GM19025 (cell line): ENCODE measurements around the gene UNC79.

Experiments used
- ATAC-seq: cut with Tn5 transposase; IDR thresholded peaks from one replicate; pipeline ENCODE4 v1.9.1; 2021; ENCODE audit warnings: mild to moderate bottlenecking, low read depth, moderate library complexity; ENCODE audit not compliant: unreplicated experiment

Gene UNC79

GRCh38 chr14:93648440-93649168 is 217.9 kb downstream of the UNC79 start:
- no peak for ATAC-seq

DNA sequence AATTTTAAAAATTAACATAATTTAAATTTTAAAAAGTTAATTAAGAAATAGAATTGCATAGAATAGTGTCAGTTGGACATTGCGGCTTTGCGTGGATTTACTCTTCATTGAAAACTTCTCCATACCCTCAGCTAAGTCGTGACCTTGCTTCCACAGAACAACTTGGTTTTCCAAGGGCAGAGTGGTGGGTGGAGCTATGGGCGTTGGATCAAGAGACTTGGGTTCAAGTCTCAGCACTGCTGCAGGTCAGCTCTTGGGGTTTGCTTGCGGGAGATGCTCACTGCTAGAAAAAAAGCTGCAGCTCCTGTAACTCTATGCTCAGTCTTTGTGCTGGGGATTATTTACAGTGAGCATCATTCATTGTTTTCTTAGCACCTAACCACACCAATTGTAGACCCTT is 223.9 kb downstream of the UNC79 start:
- no peak for ATAC-seq

- ATAC-seq = no peak
These were observed 224.5 kb downstream of the UNC79 start for GRCh38 chr14:93655078-93655750.

- ATAC-seq = no peak
These were observed 227.1 kb downstream of the UNC79 start for GRCh38 chr14:93657875-93658274.

GRCh38 chr14:93663317-93663716 is 232.6 kb downstream of the UNC79 start:
- ATAC-seq = no peak

- no peak for ATAC-seq
These were observed 234.4 kb downstream of the UNC79 start for GRCh38 chr14:93665169-93665568.

- no peak for ATAC-seq
These were observed 238.9 kb downstream of the UNC79 start for GRCh38 chr14:93669632-93670031.

GRCh38 chr14:93674343-93674742 is 243.6 kb downstream of the UNC79 start:
- ATAC-seq = no peak

DNA sequence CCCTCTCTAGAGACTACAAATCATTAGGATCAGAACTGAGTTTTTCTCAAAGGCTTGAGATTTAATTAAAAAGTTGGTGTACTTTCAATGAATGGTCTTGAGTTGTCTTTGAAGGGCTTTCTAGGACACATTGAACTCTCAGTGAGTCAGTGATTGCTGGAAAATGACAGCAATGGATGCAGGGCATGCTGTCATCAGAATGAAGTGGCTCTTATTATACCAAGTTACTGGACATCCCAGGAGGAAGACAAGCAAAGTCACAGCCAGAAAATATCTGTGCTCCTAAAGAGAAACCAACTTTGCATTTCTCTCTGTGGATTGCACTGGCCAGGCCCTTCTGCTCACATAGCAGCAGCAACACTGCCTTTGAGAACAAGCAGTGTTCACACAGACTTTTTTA is 244.9 kb downstream of the UNC79 start:
- no peak for ATAC-seq

DNA sequence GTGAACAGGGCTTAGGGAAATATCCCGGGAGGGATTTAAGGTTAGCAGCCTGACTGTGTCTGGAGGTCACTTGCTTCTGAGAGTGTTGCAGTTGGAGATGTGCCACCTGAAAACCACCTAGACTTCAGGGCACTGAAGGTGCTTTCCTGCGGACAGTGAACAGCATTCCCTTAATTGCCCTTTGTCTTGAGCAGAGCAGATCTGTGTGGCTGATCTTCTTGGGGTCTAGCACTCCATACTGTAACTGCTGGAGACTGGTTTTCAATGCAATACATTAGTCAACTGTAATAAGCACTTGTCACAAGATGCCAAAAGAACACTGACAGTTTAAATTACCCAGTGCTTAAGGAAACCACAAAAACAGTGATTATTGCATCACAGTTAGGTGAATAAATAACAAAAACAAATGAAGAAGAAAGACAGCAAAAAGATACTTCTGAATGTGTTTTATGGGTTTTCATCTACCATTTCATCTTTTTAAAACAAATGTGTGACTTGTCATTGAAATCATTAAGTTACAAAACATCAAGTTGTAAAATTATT is 245.7 kb downstream of the UNC79 start:
- no peak for ATAC-seq

DNA sequence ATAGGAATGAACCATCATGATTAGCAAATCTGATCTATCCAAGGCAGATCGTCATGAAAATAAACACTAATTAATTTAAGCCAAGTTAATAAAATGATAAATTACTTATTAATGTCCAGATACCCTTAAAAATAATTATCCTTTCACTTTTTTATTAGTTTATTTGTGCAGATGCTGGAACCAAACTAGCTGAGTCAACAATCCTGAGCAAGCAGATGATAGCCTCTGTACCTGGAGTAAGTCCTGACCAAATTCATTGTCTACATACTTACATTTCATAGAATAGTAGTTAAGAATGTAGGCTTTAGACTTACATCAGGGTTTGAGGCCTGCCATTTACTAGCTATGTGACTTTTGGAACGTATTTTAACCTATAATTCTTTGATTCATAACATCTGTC is 251.7 kb downstream of the UNC79 start:
- no peak for ATAC-seq

DNA sequence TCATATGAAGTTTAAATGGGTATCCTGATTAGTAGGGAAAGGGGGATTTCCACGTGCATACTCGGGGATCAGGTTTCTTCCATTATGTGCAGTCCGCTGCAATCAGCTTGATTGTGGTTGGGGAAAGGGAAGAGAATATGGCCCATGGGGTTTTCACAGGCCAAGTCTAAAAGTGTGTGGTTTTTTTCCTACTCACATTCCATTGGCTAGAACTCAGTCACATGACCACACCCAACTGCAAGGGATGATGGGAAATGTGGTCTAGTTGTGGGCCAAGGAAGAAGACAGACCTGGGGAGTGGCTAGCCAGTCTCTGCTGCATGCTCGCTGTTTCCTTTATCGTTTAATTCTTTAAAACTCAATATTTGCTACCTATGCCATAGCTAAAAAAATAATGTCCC is 252.5 kb downstream of the UNC79 start:
- no peak for ATAC-seq

DNA sequence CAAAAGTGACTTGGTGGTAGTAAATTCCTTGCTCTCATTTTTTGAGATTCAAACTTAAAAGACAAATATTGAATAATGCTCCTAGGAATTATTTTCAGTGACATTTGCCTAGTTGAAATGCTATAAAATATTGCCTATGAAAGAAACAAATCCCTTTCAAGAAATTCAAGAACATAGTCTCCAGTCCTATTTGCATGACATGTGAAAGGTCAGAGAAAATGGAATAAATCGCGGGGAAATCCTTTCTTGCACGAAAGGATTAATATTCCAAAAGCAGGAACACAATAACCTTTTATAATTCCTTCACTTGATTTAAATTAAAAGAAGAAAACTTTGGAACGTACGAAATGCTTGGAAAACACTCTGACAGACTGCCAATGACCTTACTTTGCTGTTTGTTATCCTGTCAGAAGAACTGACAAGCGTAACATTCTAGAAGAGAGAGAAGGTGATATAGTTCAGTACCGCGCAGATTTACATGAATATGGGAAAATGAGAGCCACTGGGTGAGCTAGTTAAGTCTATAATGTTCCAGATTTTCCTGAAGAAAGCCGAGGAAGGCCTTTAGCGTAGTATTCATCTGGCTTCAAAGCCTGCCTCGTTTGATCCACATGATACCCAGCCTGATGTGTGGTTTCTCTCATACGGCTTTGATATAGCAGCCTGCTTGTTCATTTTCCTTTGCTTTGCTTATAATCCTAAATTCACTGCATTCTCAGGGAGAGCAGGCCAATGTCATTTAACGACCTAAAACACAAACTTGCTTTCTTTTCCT is 254.6 kb downstream of the UNC79 start:
- no peak for ATAC-seq

- no peak for ATAC-seq
These were observed 255.5 kb downstream of the UNC79 start for GRCh38 chr14:93686268-93686667.

DNA sequence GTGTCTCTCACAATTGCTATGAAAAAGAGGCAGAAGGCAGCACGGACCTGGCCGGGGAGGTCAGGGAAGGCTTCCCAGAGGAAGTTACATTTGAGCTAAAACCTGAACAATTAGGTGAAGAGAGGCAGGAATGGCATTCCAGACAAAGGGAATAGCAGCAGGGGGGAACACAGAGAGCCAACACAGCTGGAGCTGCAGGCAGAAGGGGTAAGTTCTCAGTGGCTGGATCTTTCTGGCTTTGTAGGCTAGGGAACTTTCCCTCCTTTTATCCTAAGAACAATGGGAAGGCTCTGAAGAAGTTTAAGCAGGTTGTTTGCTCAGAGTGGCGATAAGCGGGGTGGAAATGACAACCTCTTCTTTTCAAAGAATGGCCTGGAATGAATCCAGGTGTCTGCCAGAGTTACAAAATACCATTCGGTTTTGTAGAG is 257.5 kb downstream of the UNC79 start:
- no peak for ATAC-seq

DNA sequence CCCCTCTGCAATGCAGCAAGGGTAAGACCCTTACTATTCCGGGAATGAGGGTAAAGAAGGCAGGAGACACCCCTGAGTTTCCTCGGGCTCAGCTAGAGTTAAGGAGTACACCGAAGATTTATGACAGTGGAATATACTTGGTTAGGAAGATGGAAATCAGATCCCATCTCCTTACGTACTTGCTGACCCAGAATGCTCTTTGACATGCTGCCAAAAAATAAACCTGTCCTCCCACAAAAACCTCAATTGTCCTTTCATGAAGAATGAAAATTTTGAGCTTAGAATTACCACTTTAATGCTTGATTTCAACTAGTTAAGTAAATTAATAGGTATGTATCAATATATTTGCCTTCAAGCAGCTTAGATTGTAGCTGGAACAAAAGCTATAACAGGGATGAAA is 258.1 kb downstream of the UNC79 start:
- no peak for ATAC-seq

DNA sequence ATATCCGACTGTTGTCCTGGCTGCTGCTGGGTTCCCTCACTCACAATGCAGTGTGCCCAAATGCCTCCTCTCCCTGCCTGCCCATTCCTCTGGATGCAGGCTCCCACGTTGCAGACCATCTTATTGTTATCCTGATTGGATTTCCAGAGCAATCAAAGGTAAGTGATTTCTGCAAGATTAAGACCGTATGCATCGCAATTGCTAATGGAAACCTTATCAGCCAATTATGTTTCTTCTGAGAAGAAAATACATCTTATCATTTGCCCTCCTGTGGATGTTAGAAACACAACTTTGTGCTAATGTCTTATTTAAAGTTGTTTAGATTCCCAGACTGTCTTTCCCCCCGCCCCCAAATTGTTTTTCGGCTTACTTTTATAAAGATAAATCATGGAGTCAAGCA is 259.4 kb downstream of the UNC79 start:
- no peak for ATAC-seq

DNA sequence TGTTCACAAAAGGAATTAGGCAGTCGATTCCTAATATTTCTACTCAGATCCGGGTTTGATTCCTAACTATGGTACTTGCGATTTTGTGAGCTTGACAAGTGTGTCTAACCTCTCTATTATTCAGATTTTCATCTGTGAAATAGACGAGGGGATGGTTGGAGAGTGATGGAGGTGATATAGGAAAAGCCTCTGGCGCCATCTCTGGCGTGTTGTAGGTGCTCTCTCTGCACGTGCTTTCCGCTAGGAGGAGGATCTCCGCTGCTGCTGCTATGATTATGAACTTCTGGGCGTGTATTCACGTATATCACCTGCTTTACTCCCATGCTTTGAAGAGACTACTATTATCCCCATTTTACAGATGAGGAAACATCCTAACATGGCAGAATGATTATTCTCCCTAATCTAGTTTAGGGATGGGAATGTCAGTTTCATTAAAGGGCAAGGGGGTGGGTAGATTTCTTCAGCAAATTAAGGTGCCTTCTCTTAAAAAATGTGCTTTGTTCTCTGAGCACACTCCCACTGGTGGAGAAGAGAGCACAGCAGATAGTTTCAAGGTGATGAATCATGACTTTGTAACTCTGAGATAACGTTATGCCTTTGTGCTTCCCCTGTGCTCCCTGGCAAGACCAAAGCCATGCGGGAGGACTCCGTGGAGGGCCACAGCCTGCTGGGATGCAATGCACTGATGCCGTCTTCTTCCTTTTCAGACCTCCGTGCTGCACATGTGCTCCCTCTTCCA is 260.5 kb downstream of the UNC79 start:
- ATAC-seq = no peak

DNA sequence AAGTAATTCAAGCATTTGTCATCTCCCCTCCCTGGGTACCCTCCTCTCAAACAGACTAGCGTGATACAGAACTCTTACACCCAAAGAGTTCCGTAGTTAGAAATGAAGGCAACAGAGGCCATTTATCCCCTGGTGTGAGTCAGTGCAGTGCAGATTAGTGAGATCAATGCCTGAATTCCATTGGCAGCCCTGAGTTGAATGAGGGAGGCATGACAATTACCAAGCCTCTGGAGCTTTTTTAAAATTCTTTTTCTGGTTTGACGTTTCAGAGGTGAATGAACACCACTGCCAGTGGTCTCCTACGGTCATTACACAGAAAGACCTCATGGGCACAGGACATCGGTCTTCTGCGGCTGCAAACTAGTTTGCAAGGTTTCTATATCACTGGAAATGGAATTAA is 263.2 kb downstream of the UNC79 start:
- no peak for ATAC-seq

DNA sequence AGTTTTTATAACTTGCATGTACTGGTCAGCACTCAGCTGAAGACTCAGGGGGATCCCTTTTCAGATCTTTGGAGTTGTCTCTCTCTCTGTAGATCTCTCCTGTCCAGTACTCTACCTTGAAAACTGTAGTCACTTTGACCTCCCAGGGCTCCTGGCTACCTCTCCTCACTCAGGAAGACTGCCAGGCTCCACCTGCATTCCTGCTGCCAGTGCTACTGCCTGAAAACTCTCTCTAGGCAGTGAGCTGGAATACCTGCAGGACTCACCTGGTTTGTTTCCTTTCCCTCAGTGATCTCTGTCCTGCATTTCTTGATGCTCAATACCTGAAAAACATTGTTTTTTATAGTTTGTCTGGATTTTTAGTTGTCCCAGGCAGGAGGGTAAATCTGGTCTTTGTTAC is 270.2 kb downstream of the UNC79 start:
- no peak for ATAC-seq

DNA sequence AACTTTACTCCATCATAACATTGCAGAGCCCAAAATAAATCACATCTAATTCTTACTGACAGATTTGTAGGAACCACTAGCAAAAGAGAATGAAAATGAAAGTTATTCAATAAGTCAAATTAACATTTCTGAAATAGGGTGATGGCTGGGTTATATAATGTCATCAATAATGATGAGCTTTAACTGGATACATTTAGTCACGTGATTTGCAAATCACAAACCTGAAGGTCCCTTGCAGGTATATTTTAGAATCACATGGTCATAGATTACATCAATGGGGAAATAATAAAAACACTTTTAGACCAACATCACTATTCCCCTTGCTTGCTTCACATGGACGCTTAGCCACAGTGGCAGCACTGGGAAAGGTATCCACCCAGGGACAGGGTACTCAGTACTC is 270.8 kb downstream of the UNC79 start:
- ATAC-seq = no peak
